ENCODE results near the gene POC1B. TPM values are rescaled to one million over a fixed set of nuclear protein-coding genes. Genes with fewer than 3 reads are reported as not detected.

Gene POC1B
- 10 to 100 TPM; 20.3 to 24.5 (median 24.1) TPM for total RNA-seq
- long read RNA-seq, donor 1, transcript POC1B-201 (12 exons, 3,001 nt) = major isoform, 9 of 30 reads
- long read RNA-seq, donor 1, partial matches to known transcripts = 1 of 30 reads
- long read RNA-seq, donor 1, other reads (novel, unspliced or antisense) = 16 of 30 reads
- long read RNA-seq, donor 2, partial matches to known transcripts = 1 of 9 reads
- long read RNA-seq, donor 2, other reads (novel, unspliced or antisense) = 7 of 9 reads

DNA sequence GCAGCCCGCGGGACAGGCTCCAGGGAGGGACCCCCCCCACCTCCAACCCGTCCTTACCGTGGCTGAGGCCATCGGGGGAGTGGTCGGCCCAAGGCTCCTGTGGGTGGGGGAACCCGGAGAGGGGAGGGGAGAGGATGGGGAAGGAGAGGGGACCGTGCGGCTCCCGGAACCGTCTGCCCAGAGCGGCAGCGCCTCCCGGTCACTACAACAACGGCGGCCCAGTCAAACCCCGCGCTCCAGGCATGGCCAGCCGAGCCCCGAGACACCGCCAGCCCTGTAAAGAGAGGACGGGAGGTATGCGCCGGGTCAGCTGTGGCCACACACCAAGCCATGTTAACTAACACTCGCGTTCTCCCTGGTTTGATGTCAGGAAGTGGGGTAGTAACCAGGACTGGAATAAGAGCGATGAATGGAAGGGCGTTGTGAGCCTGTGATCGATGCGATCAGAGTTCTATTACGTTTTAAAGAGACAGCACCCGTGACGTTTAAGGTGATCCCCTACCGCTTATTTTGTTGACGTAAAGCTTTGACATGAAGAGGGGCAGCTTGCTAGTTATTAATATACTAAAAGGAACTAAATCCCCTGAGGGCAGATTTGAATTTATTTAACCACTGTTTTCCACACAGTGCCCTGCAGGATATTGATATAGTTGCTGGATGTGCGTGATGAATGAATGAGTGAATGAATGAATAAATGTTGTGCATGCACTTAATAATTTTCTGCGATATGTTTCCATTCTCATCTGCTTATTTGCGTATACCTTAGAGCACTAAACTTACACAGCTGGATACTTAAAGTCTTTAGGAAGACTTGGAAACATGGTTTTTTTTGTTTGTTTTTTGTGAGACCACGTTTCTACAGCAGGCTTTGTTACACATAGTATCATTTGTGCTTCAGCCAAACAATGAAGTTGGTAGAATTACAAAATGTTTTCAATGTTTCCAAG, at the start of gene POC1B:
TSS of gene POC1B (minus strand) at position 224 of the 947 bp plus-strand sequence. CDS start at position 72, 152 bp downstream.
- intact Hi-C loops (cut with DNase I, micrococcal nuclease) = loop anchor here in 1 of 2 donors (10.0 kb wide), 2 partner anchors 51 to 471 kb away; no protein-coding TSS in a partner anchor
- H3K36me3 ChIP-seq (ENCODE audit: low read depth) = no peaks in the 10 kb centered on the region
- TF ChIP-seq, protein P1, sequence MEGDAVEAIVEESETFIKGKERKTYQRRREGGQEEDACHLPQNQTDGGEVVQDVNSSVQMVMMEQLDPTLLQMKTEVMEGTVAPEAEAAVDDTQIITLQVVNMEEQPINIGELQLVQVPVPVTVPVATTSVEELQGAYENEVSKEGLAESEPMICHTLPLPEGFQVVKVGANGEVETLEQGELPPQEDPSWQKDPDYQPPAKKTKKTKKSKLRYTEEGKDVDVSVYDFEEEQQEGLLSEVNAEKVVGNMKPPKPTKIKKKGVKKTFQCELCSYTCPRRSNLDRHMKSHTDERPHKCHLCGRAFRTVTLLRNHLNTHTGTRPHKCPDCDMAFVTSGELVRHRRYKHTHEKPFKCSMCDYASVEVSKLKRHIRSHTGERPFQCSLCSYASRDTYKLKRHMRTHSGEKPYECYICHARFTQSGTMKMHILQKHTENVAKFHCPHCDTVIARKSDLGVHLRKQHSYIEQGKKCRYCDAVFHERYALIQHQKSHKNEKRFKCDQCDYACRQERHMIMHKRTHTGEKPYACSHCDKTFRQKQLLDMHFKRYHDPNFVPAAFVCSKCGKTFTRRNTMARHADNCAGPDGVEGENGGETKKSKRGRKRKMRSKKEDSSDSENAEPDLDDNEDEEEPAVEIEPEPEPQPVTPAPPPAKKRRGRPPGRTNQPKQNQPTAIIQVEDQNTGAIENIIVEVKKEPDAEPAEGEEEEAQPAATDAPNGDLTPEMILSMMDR (IDR thresholded peaks at IDR 0.05) = no peak
- ATAC-seq (peak; percentile 76), DNase-seq (peak; percentile 83 to 90 (median 87))
- peaks cover 12% of the 10 kb centered on the region for H3K4me1 ChIP-seq (ENCODE audit: low read depth)
- H3K9me3 ChIP-seq = no peaks in the 10 kb centered on the region
- peak within 1 kb of the TSS; percentile 82 for H3K4me3 ChIP-seq

GRCh38 chr12:89575374-89575773, 49.5 kb upstream of the POC1B start:
- no peaks in the 10 kb centered on the region for H3K36me3 ChIP-seq (ENCODE audit: low read depth)
- ATAC-seq (no peak), DNase-seq (no peak)
- TF ChIP-seq, protein P1 (IDR thresholded peaks at IDR 0.05) = no peak
- no peak overlapping the region for H3K4me3 ChIP-seq
- intact Hi-C loops (cut with DNase I, micrococcal nuclease) = no loop called here
- H3K4me1 ChIP-seq (ENCODE audit: low read depth) = no peaks in the 10 kb centered on the region
- H3K9me3 ChIP-seq = no peaks in the 10 kb centered on the region

DNA sequence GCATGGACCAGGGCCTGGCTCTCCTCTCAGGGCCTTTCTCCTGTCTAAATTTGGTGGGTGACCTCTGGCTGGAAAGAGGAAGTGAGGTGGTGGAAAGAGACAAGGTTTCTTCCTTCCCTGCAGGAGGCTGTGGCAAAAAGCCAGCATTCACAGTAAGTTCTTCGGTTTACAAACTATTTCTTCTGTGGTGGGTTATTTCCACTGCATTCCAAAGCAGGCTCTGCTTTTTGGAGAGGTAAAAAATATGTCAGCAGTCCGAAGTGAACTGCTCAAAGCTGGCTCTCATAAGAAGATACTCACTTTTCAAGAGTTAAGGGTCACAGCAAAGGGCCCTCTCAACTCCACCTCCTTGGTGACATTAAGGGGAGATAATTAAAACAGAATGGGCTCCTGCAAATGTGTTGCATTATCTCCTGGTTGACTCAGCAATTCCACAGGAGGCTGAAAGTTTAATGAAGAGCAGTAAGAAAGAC, 48.9 kb upstream of the POC1B start:
- ATAC-seq = no peak

GRCh38 chr12:89573051-89573810, 47.4 kb upstream of the POC1B start:
- ATAC-seq (no peak), DNase-seq (no peak)
- TF ChIP-seq, protein P1 (IDR thresholded peaks at IDR 0.05) = no peak
- intact Hi-C loops (cut with DNase I, micrococcal nuclease) = no loop called here
- H3K9me3 ChIP-seq = no peaks in the 10 kb centered on the region
- no peak overlapping the region for H3K4me3 ChIP-seq
- H3K4me1 ChIP-seq (ENCODE audit: low read depth) = no peaks in the 10 kb centered on the region
- H3K36me3 ChIP-seq (ENCODE audit: low read depth) = no peaks in the 10 kb centered on the region

More for the DNA sequence above, 48.9 kb upstream of the POC1B start:
- Histone ChIP-seq H3K9me3 (no peaks in the 10 kb centered on the region), H3K4me3 (no peak overlapping the region), H3K4me1 (ENCODE audit: low read depth) (no peaks in the 10 kb centered on the region), H3K36me3 (ENCODE audit: low read depth) (no peaks in the 10 kb centered on the region)
- TF ChIP-seq, protein P1 (IDR thresholded peaks at IDR 0.05) = no peak
- peak in 1 of 3 donors; percentile 3 for DNase-seq
- intact Hi-C loops (cut with DNase I, micrococcal nuclease) = no loop called here

DNA sequence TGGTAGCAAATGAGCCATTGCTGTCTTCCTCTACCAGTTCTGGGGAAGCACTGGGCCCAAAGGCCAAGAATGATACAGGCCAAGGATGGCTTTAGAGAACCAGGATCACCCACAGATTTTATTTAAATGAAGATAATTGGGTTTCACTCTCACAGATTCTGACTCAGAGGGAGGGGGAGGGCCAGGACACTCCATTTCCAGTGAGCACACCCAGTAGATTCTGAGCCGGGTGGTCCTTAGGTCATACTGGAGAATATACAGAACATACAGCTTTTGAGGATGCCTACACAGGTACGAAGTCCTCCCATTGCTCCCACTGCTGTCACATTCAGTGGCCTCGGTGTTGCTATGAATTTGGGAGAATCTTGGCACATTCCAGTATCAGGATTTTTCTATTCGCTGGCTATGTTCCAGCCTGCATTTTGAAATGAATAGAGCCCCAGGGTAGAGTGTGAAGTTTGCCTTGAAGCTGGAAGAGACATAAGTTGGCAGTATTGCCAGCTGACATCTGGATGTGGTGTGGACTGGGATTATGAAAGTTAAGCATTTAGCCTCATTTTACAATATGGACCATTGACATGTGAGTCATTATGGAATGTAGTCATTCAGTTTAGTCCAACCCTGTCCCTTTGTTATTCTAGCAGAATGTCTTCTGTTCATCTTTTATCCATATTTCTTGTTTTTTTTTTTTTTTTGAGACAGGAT, 45.8 kb upstream of the POC1B start:
- intact Hi-C loops (cut with DNase I, micrococcal nuclease) = no loop called here
- ATAC-seq = no peak
- Histone ChIP-seq H3K36me3 (ENCODE audit: low read depth) (no peaks in the 10 kb centered on the region), H3K4me1 (ENCODE audit: low read depth) (no peaks in the 10 kb centered on the region), H3K4me3 (no peak overlapping the region), H3K9me3 (no peaks in the 10 kb centered on the region)
- no peak for DNase-seq
- TF ChIP-seq, protein P1 (IDR thresholded peaks at IDR 0.05) = no peak

All from mucosa of descending colon (tissue), 3 donors.